Glomerular endothelial cell (primary cell): ENCODE data around the gene C13orf42. TPM values are rescaled to one million over a fixed set of nuclear protein-coding genes. Genes with fewer than 3 reads are reported as not detected.

Source experiments
- DNase-seq: peaks from one replicate; pipeline ENCODE4 v3.0.0-alpha.2; 2011; ENCODE audit warnings: low read depth, low spot score; ENCODE audit errors: extremely low read depth
- total RNA-seq: library from RNA; depleted of rRNA; stranded (reverse); fragments of >200 nt; gene quantifications from 2 replicates; pipeline ENCODE4 v1.2.3, GENCODE V29; 2015

C13orf42 gene
- total RNA-seq, 1 donor from 2014 or later: not detected

DNA sequence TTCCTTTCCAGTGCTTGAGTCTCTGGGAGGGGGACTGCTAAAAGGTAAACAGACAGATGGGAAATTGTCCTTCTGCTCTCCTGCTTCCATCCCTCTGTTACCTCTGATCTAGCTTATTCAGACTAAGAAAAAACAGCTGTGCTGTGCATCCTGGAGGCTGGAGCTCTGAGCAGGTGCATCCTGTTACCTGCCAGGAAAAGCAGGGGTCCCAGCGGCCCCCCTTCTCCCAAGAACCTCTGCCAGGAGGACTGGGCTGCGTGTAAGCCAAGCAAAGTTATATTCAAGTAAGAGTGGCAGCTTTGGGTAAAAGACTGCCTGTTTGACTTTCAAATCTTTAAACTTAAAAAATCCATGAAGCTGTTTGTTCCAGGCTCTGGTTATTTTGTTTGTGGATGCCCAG lies 75.1 kb downstream of the C13orf42 start:
- DNase-seq: no peak

DNA sequence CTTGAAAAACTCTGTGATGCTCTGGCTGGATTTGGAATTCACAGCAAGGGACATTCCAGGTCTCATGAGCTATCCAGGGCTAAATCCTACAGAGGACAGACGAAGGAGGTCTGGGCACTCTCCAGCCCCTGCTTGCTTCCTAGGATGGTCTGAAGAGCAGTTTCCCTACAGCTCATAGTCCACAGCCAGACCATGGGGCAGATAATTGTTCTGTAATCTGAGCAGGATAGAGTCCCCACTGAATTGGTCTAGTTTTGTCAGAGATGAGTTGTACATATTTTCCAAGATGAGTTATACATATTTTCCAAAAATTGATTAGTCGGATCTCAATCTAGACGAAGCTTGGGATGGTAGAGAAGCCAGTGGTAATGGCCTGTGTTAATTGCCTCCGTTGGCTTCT lies 75.6 kb downstream of the C13orf42 start:
- no peak for DNase-seq

DNA sequence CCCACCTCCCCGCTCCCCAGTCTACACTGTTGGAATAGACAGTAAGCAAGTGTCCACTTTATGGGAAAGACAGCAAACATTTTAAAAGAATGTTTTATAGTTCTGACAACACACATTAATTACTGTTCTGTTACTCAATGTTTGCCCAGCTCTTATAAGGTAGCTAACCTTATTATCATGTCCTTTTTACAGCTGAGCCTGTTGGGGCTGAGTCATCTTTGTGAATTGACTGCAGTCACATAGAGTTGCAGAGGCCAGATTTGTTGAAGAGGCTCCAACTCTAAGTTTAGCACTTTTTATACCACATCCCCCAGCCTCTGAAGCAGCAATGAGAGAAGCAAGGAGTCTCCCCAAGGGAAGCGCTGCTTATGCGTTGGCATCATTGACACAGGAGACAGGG lies 76.2 kb downstream of the C13orf42 start:
- no peak for DNase-seq

DNA sequence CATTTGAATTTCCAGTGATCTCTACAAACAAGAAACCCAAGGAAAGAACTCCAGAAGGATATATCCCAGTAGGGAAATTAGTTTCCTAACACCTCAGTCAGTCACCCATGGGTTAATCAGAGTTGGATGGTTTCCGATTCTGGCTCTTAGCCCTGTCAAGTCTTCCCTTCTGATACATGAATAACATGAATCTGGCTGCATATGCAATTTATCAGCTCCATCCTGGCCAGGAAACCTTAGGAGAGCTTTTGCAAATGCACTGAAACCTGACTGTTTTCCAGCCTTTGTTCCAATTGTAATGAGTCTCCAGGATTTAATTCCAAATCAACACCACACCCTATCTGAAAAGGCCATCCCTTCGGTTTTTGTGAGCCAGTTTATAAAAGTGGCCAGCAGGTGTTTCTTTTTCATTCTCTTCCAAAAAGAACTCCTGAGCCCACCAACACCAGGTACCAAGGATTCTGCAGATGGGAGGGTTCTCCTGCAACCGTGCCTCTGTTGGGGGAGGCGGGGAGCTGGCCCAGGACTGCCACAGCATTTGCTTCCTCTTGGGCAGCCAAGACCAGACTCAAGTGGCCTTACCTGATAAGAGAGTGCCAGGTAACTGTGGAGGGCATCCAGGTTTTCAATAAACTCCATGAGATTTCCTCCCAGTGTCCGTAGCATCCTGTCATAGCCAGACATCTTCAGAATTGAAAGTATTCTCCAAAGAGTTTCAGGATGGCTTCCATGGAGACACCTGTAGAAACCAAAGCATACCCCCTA lies 77.5 kb downstream of the C13orf42 start:
- DNase-seq: no peak

DNA sequence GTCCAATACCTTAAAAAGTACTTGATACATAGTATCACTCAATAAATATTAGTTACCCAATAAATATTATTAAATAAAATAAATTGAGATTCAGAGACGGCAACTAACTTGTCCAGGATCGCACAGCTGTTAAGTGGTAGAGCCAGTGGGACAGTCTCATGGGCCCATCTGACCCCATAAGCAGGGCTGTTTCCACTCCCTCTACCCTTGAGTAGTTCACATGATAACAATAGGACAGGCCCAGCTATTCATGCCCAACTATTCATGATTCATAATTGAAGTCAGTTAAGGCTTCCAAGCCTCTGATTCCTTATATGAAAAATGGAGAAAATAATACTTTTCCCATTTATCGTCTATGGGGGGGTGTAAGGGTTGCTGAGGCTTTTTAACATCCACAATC lies 78.2 kb downstream of the C13orf42 start:
- DNase-seq: no peak

Other genes with a start within 250 kb of the C13orf42 start
- gene RNASEH2B, start 201.5 kb downstream of the C13orf42 start, total RNA-seq: 24.4 and 27.6 TPM in 2 replicates
- gene FAM124A, start 111.1 kb upstream of the C13orf42 start, total RNA-seq: 10.1 and 16.7 TPM in 2 replicates
- gene SERPINE3, start 228.4 kb upstream of the C13orf42 start, total RNA-seq: 0.12 TPM in 1 of 2 replicates, not detected in the other